H4 (cell line): Measurements from ENCODE around the gene DVL1. TPM values are rescaled to one million over a fixed set of nuclear protein-coding genes. Genes with fewer than 3 reads are reported as not detected.

Source experiments
- total RNA-seq: library from RNA; depleted of rRNA; stranded (reverse); fragments of >200 nt; shearing (Covaris generic); gene quantifications from 2 replicates; pipeline ENCODE4 v1.2.3, GENCODE V29; 2014; rRNA removed

DVL1 gene
- total RNA-seq, 1 experiment from 2014 or later, result 11.7 TPM

Other genes with a start within 250 kb of the DVL1 start
- gene C1orf159, start 233.3 kb downstream of the DVL1 start, total RNA-seq, result 11.8 and 16.4 TPM in 2 replicates
- not detected in 2 replicates for gene TTLL10, start 175.5 kb downstream of the DVL1 start, total RNA-seq
- gene TNFRSF18, start 142.8 kb downstream of the DVL1 start, total RNA-seq, result not detected in 2 replicates
- not detected in 2 replicates for gene TNFRSF4, start 135.3 kb downstream of the DVL1 start, total RNA-seq
- 101 and 116 TPM in 2 replicates for gene SDF4, start 117.4 kb downstream of the DVL1 start, total RNA-seq
- 20.5 and 29.6 TPM in 2 replicates for gene B3GALT6, start 117.2 kb downstream of the DVL1 start, total RNA-seq
- gene C1QTNF12, start 102.7 kb downstream of the DVL1 start, total RNA-seq, result 0.21 TPM in 1 of 2 replicates, not detected in the other
- 52.7 and 66.5 TPM in 2 replicates for gene UBE2J2, start 75.6 kb downstream of the DVL1 start, total RNA-seq
- 0.53 and 1.9 TPM in 2 replicates for gene SCNN1D, start 69.0 kb downstream of the DVL1 start, total RNA-seq
- gene ACAP3, start 41.5 kb downstream of the DVL1 start, total RNA-seq, result 10.6 and 16.6 TPM in 2 replicates
- gene PUSL1, start 40.8 kb downstream of the DVL1 start, total RNA-seq, result 24.7 and 29.3 TPM in 2 replicates
- gene INTS11, start 24.8 kb downstream of the DVL1 start, total RNA-seq, result 76.9 and 88.3 TPM in 2 replicates
- 12.0 and 18.5 TPM in 2 replicates for gene CPTP, start 24.6 kb downstream of the DVL1 start, total RNA-seq
- not detected in 2 replicates for gene TAS1R3, start 18.1 kb downstream of the DVL1 start, total RNA-seq
- 41.2 and 46.0 TPM in 2 replicates for gene MXRA8, start 9.1 kb upstream of the DVL1 start, total RNA-seq
- 162 and 168 TPM in 2 replicates for gene AURKAIP1, start 25.8 kb upstream of the DVL1 start, total RNA-seq
- 46.0 and 49.4 TPM in 2 replicates for gene CCNL2, start 49.9 kb upstream of the DVL1 start, total RNA-seq
- 243 and 264 TPM in 2 replicates for gene MRPL20, start 57.9 kb upstream of the DVL1 start, total RNA-seq
- gene ANKRD65, start 71.9 kb upstream of the DVL1 start, total RNA-seq, result not detected in 2 replicates
- 0.04 TPM in 1 of 2 replicates, not detected in the other for gene VWA1, start 86.3 kb upstream of the DVL1 start, total RNA-seq
- gene ATAD3C, start 100.3 kb upstream of the DVL1 start, total RNA-seq, result not detected in 2 replicates
- gene ATAD3B, start 122.3 kb upstream of the DVL1 start, total RNA-seq, result 4.4 and 5.7 TPM in 2 replicates
- gene ATAD3A, start 162.7 kb upstream of the DVL1 start, total RNA-seq, result 20.9 and 30.3 TPM in 2 replicates
- not detected in 2 replicates for gene TMEM240, start 191.2 kb upstream of the DVL1 start, total RNA-seq
- 83.4 and 130 TPM in 2 replicates for gene SSU72, start 225.4 kb upstream of the DVL1 start, total RNA-seq